K562 (cell line): Measurements from ENCODE around the gene RTL1. TPM values are rescaled to one million over a fixed set of nuclear protein-coding genes. Genes with fewer than 3 reads are reported as not detected.

Experiments used
- ATAC-seq: fragments of 200-7000 bp; cut with Tn5 transposase; 3 replicates; pipeline ENCODE4 v1.9.1; 2020; ENCODE audit warnings: moderate library complexity
- BruUV-seq: library from RNA; stranded (reverse); fragments of 400-500 nt; replicated peaks from 2 replicates; lab custom pipeline; 2021; lab: Mats Ljungman, UMichigan
- CTCF ChIA-PET: fragments of 300-600 bp; formaldehyde crosslinking; extraction: SDS; loops from one replicate; lab custom pipeline; 2021; ENCODE audit warnings: low intra/inter-chr PET ratio; lab: Yijun Ruan, JAX
- POLR2A ChIA-PET: fragments of 300-600, 350-650 bp; sonication (Branson Sonifier 250); formaldehyde crosslinking; extraction: SDS; loops from one replicate; lab custom pipeline; 2021; ENCODE audit warnings: antibody characterized with exemption, inconsistent platforms; lab: Yijun Ruan, JAX
- DNase-seq, 4 experiments: peaks; one replicate each; pipeline versions ENCODE4 v3.0.0 to v3.0.0-alpha.2; 2011 to 2018; ENCODE audit warnings: low spot score in 3 of 4, mixed read lengths in 3 of 4; ENCODE audit errors: extremely low read depth in 1 of 4
- FAIRE-seq: peaks from 2 replicates; lab custom pipeline; 2011; peaks lifted over from hg19 to GRCh38; lab: Jason Lieb, UNC
- H2AFZ ChIP-seq: 2 replicates; pipeline ENCODE4 v1.6.0; 2011; ENCODE audit warnings: low read depth, low read length, control low read depth, inconsistent platforms
- H3K27ac ChIP-seq: fragments of 200-600 bp; 3 replicates; pipeline ENCODE4 v1.8.0; 2011; ENCODE audit warnings: low read depth, mild to moderate bottlenecking, control low read depth, inconsistent platforms, low read length, moderate library complexity, mixed read lengths; ENCODE audit errors: extremely low read depth
- H3K27me3 ChIP-seq, 2 experiments: fragments of 300-600 bp in 1 of 2; 2 replicates in 1 of 2; 3 replicates in 1 of 2; pipeline versions ENCODE4 v1.6.0 to v1.8.0; 2011; ENCODE audit warnings: inconsistent platforms in 2 of 2, low read length in 2 of 2, mild to moderate bottlenecking in 1 of 2, mixed read lengths in 1 of 2, moderate library complexity in 1 of 2; ENCODE audit not compliant: control insufficient read depth in 2 of 2, insufficient read depth in 2 of 2
- H3K36me3 ChIP-seq: fragments of 300-600 bp; 3 replicates; pipeline ENCODE4 v1.8.0; 2011; ENCODE audit warnings: mild to moderate bottlenecking, low read length, inconsistent platforms; ENCODE audit not compliant: control insufficient read depth, insufficient read depth
- H3K4me1 ChIP-seq, 2 experiments: fragments of 200-600 bp in 1 of 2; replicated peaks in 1 of 2; 2 replicates in 1 of 2; 3 replicates in 1 of 2; pipeline versions ENCODE4 v1.5.1 to v1.8.0; 2011; ENCODE audit warnings: inconsistent platforms in 2 of 2, low read length in 2 of 2, mild to moderate bottlenecking in 1 of 2, mixed read lengths in 1 of 2, moderate library complexity in 1 of 2; ENCODE audit not compliant: control insufficient read depth in 2 of 2, insufficient read depth in 2 of 2
- H3K4me2 ChIP-seq: 2 replicates; pipeline ENCODE4 v1.6.1; 2011; ENCODE audit warnings: low read length, control low read depth, inconsistent platforms, mixed read lengths; ENCODE audit not compliant: insufficient read depth
- H3K4me3 ChIP-seq: fragments of 200-600 bp; sonication (generic), shearing (Covaris generic); 2 replicates; pipeline ENCODE4 v1.5.1; 2016; ENCODE audit warnings: control low read depth, inconsistent platforms
- H3K79me2 ChIP-seq: fragments of 200-600 bp; 3 replicates; pipeline ENCODE4 v1.8.0; 2011; ENCODE audit warnings: low read length, inconsistent platforms; ENCODE audit not compliant: control insufficient read depth, insufficient read depth
- H3K9ac ChIP-seq, 2 experiments: 2 replicates each; pipeline versions ENCODE4 v1.6.0 to v1.6.1; 2011; ENCODE audit warnings: low read depth in 2 of 2, low read length in 2 of 2, control low read depth in 1 of 2, inconsistent platforms in 1 of 2, mild to moderate bottlenecking in 1 of 2, mixed read lengths in 1 of 2; ENCODE audit not compliant: insufficient read depth in 1 of 2
- H3K9me1 ChIP-seq: one replicate; pipeline ENCODE4 v1.6.0; 2011; ENCODE audit warnings: inconsistent platforms, mild to moderate bottlenecking, low read length, moderate library complexity; ENCODE audit not compliant: control insufficient read depth, insufficient read depth
- H3K9me3 ChIP-seq: replicated peaks from 2 replicates; pipeline ENCODE4 v1.5.1; 2011; ENCODE audit warnings: low read depth, low read length, inconsistent platforms; ENCODE audit not compliant: control insufficient read depth, insufficient read depth
- H4K20me1 ChIP-seq: replicated peaks from 2 replicates; pipeline ENCODE4 v1.6.1; 2011; ENCODE audit warnings: low read length, inconsistent platforms, mixed read lengths; ENCODE audit not compliant: control insufficient read depth, insufficient read depth
- FOXK2 ChIP-seq, 2 experiments: fragments of 450-650 bp; IDR thresholded peaks in 1 of 2; conservative IDR thresholded peaks in 1 of 2; 2 replicates each; pipeline ENCODE4 v1.6.1; 2016; ENCODE audit warnings: low read depth in 2 of 2, mild to moderate bottlenecking in 1 of 2
- GTF2E2 ChIP-seq: fragments of 200-800 bp; sonication (Bioruptor generic); IDR thresholded peaks from 2 replicates; pipeline ENCODE4 v1.6.1; 2016; ENCODE audit warnings: missing genetic modification characterization, missing compliant biosample characterization
- MBD1 ChIP-seq: fragments of 250-450 bp; sonication (Bioruptor Pico); IDR thresholded peaks from 2 replicates; pipeline ENCODE4 v1.8.0; 2022; ENCODE audit warnings: inconsistent platforms
- MIER1 ChIP-seq: fragments of 450-650 bp; IDR thresholded peaks from 2 replicates; pipeline ENCODE4 v1.6.1; 2016; ENCODE audit warnings: antibody characterized with exemption, mild to moderate bottlenecking, low read depth
- PKNOX1 ChIP-seq: fragments of 450-650 bp; IDR thresholded peaks from 2 replicates; pipeline ENCODE4 v1.6.1; 2016
- PYGO2 ChIP-seq: fragments of 450-650 bp; IDR thresholded peaks from 2 replicates; pipeline ENCODE4 v1.6.1; 2016; ENCODE audit warnings: mild to moderate bottlenecking, missing genetic modification characterization, moderate library complexity, missing compliant biosample characterization
- SMARCB1 ChIP-seq: IDR thresholded peaks from 2 replicates; pipeline ENCODE4 v1.6.1; 2011; ENCODE audit warnings: improper control_type of control experiment, low read depth; ENCODE audit not compliant: insufficient read length
- SNRNP70 ChIP-seq: fragments of 200-400 bp; formaldehyde crosslinking; optimal IDR thresholded peaks from 2 replicates; pipeline ENCODE3; 2017; ENCODE audit warnings: low read depth, low read length
- ZNF217 ChIP-seq: sonication (generic); formaldehyde crosslinking; IDR thresholded peaks from 2 replicates; pipeline ENCODE4 v1.8.0; 2022; ENCODE audit warnings: mild to moderate bottlenecking, missing genetic modification reagents
- ZNF263 ChIP-seq: sonication (generic); formaldehyde crosslinking; IDR thresholded peaks from 2 replicates; pipeline ENCODE4 v1.8.0; 2022; ENCODE audit warnings: mild to moderate bottlenecking, missing genetic modification reagents, borderline replicate concordance
- WGBS: fragments of 100-300 bp; shearing (Covaris generic); methylation state at CpG from one replicate; pipeline ENCODE4 v1.1.6; 2016; ENCODE audit warnings: low coverage, mixed read lengths; ENCODE audit not compliant: insufficient coverage; ENCODE audit errors: missing lambda C conversion rate; 5-methylcytosine and 5-hydroxymethylcytosine counted together
- in situ Hi-C: fragments of 300-500 bp; cut with MboI; formaldehyde crosslinking; loops from 4 replicates; pipeline ENCODE4 v1.15.0; 2018; ENCODE audit warnings: inconsistent platforms, mixed read lengths
- intact Hi-C: fragments of 100-400 bp; cut with micrococcal nuclease; formaldehyde crosslinking; loops from 2 replicates; pipeline ENCODE4 v1.14.2; 2022
- polyA plus RNA-seq, 8 experiments: library from polyadenylated mRNA; depleted of rRNA in 4 of 8; stranded (reverse) in 5 of 8; unstranded in 3 of 8; fragments of >200 nt; fragmentation: Nextera tagmentation in 2 of 8; fragmentation: Illumina TruSeq in 1 of 8; extraction: Ambion mirVana in 2 of 8; extraction: Trizol in 1 of 8; gene quantifications; 2 replicates each; pipeline versions ENCODE4 v1.2.1 to v1.2.3, GENCODE V29; 2011 to 2014; ENCODE audit warnings: inconsistent platforms in 1 of 8, missing spikeins in 1 of 8
- total RNA-seq, 7 experiments: library from RNA; depleted of rRNA in 6 of 7; stranded (reverse); fragments of >200 nt in 6 of 7; fragmentation: Illumina TruSeq in 2 of 7; extraction: Trizol in 2 of 7; gene quantifications; 2 replicates each; pipeline versions ENCODE4 v1.2.1 to v1.2.3, GENCODE V29; 2011 to 2021; ENCODE audit warnings: low replicate concordance in 1 of 7

RTL1 gene
- total and polyA plus RNA-seq, 9 of the 15 experiments (the other 6 are each of a cell fraction or from before 2014, with no cell fraction given): not detected

- Histone ChIP-seq H3K4me1 (peaks cover 0 to 31% of the 10 kb centered on the region in 2 experiments; a peak in 3 of 5 replicates), H3K27me3 (no peaks in the 10 kb centered on the region), H3K4me2 (no peak overlapping the region), H3K79me2 (no peaks in the 10 kb centered on the region), H3K36me3 (no peaks in the 10 kb centered on the region), H3K9ac (peak overlapping the region in 1 of 2 experiments; percentile 31; a peak in 1 of 4 replicates), H3K9me3 (no peaks in the 10 kb centered on the region), H3K27ac (no peak overlapping the region), H2AFZ (no peak overlapping the region), H3K9me1 (no peaks in the 10 kb centered on the region), H3K4me3 (no peak overlapping the region), H4K20me1 (no peaks in the 10 kb centered on the region; the same call in 1 of the 2 replicates)
- no peak for DNase-seq
- no peak for FAIRE-seq
- intact Hi-C loops: no loop called here
- WGBS: 69% methylated on average over 9 of the region's 12 CpGs
- no peak for ATAC-seq
- CTCF ChIA-PET: no interaction called here
- POLR2A ChIA-PET: no interaction called here
- in situ Hi-C loops: no loop called here
- TF ChIP-seq PKNOX1: no peak
- TF ChIP-seq ZNF263: no peak
- TF ChIP-seq SMARCB1: no peak
- TF ChIP-seq MIER1: no peak
- TF ChIP-seq MBD1 (CRISPR knock-in tag): no peak
- no peak for TF ChIP-seq SNRNP70
- TF ChIP-seq ZNF217 (CRISPR knock-in tag): no peak
- TF ChIP-seq PYGO2 (tag): no peak
- no peak for TF ChIP-seq GTF2E2 (tag)
- TF ChIP-seq FOXK2 (conservative IDR thresholded peaks at IDR 0.05 in 1 of 2, IDR thresholded peaks at IDR 0.05 in 1 of 2; ENCODE audit: low read depth in 2 of 2): no peak
- no TSS peak for BruUV-seq
Measured at GRCh38 chr14:100836311-100836805, 67.2 kb downstream of the RTL1 start.
